GM12892 (cell line): ENCODE measurements around the gene SDR42E2.

ENCODE experiments used
- POLR2A ChIP-seq: IDR thresholded peaks from 2 replicates; pipeline ENCODE4 v1.6.1; 2011; ENCODE audit warnings: low read depth, low read length, control low read depth
- POLR2AphosphoS5 ChIP-seq: IDR thresholded peaks from 2 replicates; pipeline ENCODE4 v1.6.1; 2011; ENCODE audit warnings: low read depth, low read length, control low read depth
- TAF1 ChIP-seq: IDR thresholded peaks from 2 replicates; pipeline ENCODE4 v1.6.1; 2011; ENCODE audit warnings: low read depth, mild to moderate bottlenecking, control low read depth, low read length, borderline replicate concordance

DNA sequence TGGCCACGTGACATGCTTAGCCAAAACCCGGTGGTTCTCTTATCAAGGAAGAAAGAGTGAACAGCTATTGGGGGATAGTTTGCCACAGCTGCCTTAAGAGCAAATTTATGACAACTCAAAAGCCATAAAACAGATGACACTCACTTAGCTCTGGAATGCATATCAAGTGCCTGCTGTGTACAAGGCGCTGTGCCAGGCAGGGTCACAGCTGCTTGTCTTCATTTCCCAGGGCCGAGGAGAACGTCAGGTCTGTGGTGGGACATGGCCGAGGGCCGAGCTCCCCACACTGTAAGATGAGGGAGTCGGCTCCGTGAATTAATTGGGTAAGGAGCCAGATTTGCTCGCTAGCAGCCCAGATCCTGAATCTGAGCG lies 57.7 kb downstream of the SDR42E2 start:
- TF ChIP-seq POLR2A, result no peak
- TF ChIP-seq POLR2AphosphoS5, result no peak
- no peak for TF ChIP-seq TAF1
